Cerebellar nuclear complex (tissue), 1 donor: Measurements from ENCODE around the gene CADM2.
"Not testable (repeated sequence)": the region's sequence is repeated elsewhere in the genome, so short reads cannot be mapped to it uniquely, and the experiment has no call there.

Experiments
- DNase-seq, 2 experiments: peaks; one replicate each; lab custom pipeline; 2025; lab: John Stamatoyannopoulos, UW

The CADM2 gene

DNA sequence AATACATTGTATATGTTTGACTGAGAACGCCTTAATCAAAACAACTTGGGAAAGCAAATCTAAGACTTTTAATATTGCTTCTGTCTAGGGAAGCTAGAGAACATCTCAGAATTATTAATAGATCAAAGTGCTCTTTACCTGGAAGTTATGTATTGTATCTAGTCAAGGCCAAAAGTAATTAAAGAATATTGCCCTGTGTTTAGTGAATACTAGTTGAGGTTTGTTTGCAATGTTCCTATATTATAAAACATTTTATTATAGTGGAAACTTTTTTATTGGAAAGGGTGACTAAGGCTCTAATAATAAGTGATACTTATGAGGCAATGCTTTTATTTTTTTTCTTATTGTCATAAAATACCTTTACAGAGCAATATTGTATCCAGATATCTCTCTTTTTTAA is 118.2 kb downstream of the CADM2 start:
- no peak for DNase-seq

DNA sequence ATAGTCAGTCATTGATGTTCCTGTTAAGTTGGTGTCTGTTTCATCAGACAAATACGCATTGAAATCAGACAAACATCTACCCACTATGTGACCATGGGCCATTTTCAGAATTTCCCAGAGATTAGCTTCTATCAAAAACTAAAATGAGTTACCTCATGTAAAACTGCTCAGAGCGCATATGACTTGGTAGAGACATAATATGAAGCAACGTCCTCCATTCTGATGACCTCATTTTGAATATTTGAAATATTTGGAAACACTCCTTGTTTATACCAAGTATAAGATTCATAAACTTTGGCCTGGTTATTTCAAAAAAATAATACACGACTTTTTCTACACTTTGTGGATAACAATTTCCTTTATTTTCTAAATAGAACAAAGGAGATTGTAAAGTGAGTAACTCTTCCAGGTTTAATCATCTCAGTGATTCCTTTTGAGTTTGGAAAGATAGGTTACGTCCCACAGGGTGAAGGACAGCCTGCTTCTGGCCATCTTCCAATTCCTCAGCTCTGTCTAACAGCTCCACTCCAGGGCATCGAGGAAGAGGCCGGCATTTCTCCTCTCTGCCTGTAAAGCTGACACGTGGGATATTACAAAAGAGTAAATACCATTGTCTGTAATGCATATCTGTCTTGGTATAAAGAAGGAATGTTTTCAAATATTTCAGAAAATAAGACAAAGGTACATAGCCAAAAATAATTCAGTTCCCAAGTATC is 122.6 kb downstream of the CADM2 start:
- DNase-seq: peak in 1 of 2 experiments; percentile 17

DNA sequence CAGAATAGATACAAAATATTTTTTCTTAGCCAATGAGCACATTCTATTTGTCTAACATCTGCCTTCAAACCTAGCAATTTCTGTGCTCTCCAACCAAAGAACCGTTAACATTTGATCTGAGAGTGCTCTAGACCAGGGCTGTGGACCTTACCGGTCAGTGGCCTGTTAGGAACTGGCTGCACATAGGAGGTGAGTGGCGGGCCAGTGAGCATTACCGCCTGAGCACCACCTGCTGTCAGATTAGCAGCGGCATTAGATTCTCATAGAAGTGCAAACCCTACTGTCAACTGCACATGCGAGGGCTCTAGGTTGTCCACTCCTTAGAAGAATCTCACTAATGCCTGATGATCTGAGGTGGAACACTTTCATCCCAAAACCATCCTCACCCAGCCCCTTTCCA is 131.7 kb downstream of the CADM2 start:
- DNase-seq: no peak

DNA sequence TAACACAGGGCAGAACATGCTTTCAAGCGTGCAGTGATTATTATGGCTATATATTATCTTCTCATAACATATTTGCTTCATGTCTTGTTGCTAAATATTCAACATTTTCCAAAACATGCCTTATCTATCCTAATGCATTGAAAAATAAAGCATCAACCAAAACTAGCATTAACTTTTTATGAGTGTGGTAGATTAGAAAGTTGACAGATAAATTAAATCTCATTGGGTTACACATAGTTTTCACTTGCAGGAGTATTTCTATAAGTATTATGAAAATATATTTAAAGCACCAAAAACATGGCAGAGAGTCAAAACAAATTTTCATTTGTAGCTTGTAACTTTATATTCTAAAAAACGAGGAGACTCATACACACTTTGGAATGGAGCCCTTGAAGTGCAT is 141.5 kb downstream of the CADM2 start:
- DNase-seq: no peak

DNA sequence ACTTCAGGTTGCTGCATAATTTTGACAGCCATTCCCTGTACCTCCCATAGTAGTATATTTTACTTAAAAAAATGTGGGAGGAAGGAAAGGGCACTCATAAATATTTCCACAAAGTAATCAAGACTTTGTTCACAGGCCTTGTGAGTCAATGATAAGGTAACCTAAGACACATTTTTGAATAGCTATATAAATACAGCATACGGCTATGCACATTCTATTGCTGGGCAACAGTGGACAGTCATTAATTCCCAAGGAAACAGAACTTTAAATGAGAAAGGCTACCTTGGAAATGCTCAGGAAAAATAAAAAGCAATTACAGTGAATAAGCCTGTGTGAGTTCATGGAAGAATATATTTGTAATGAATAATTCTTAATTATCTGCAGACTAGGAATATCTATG is 144.0 kb downstream of the CADM2 start:
- DNase-seq: no peak

DNA sequence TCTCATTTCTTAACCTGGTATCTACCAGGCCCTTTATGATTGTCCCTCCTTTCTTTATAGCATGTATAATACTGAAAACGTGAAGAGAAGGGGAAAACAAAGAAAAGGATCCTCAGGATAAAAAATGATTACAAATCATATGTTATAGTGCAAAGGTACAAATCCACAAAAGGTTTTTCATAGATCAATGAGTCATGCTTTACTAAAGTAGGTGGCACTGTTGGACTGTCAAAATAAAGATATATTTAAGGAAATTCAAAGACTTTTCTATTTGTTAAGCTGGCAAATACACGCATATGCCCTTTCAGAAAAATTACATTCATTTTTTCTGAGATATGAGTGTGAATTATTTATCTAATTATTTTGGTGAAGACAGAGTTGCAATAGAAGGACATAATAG is 151.6 kb downstream of the CADM2 start:
- no peak for DNase-seq

DNA sequence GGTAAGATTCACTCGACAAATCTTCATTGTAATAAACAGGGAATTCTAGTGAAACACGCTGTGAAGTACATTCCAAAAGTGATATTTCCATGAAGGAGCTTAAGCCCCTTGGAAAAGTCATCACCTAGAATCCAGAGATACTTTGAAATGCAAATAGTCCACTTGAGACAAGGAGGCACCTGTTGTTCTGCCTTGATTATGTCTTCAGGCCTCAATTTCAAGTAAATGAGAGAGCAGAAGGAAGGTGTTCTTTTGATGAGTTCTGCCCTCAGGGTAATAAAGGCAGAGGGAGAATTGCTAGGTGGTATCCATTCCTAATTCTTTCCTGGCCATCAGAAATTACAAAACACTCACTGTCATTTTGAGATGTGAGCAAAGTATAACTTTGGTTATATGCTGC is 162.1 kb downstream of the CADM2 start:
- no peak for DNase-seq

DNA sequence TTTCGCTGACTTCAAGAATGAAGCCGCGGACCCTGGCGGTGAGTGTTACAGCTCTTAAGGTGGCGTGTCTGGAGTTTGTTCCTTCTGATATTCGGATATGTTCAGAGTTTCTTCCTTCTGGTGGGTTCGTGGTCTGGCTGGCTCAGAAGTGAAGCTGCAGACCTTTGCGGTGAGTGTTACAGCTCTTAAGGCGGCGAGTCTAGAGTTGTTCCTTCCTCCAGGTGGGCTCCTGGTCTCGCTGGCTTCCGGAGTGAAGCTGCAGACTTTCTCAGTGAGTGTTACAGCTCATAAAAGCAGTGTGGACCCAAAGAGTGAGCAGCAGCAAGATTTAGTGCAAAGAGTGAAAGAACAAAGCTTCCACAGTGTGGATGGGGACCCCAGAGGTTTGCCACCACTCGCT is 174.1 kb downstream of the CADM2 start:
- not testable (repeated sequence) for DNase-seq

DNA sequence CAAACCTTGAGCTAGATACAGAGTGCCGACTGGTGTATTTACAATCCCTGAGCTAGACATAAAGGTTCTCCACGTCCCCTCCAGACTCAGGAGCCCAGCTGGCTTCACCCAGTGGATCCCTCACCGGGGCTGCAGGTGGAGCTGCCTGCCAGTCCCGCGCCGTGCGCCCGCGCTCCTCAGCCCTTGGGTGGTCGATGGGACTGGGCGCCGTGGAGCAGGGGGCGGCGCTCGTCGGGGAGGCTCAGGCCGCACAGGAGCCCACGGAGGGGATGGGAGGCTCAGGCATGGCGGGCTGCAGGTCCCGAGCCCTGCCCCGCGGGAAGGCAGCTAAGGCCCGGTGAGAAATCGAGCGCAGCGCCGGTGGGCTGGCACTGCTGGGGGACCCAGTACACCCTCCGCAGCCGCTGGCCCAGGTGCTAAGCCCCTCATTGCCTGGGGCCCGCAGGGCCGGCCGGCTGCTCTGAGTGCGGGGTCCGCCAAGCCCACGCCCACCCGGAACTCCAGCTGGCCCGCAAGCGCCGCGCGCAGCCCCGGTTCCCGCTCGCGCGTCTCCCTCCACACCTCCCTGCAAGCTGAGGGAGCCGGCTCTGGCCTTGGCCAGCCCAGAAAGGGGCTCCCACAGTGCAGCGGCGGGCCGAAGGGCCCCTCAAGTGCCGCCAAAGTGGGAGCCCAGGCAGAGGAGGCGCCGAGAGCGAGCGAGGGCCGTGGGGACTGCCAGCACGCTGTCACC is 175.1 kb downstream of the CADM2 start:
- not testable (repeated sequence) for DNase-seq

DNA sequence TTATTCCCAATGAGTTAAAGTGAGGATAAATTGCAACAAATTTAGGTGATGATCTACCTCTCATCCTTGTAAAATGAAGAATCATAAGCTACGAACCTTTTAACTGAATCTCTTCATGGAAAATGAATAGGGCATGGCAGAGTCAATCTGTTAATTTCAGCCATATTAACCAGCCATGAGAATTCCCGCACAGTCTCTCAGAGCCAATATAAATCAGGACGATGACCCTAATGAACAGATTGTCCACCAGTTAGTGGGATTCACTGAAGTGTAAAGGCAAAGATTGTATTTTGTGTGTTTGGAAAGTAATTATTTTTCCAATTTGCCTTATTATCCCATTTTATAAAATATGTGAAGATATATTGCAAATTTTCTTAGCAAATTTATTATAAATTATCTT is 183.8 kb downstream of the CADM2 start:
- peak; percentile 1 to 29 for DNase-seq

DNA sequence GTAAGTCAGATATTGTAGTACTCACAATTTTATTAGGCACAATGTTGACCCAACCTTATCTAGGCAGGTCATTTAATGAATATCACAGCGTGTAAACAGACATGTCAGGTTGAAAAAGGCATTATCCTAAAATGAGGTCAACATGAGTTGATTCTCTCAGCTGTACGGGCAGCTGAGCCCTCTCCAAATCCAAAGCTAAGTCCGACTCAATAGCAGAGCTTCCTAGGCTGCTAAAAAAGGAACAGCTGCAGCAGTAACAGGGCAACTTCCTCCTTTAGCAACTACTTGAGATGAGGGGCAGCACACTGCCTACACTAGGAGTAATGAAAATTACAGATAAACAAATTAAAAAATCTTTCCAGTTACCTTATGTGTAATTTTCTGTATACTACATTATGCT is 189.2 kb downstream of the CADM2 start:
- no peak for DNase-seq

DNA sequence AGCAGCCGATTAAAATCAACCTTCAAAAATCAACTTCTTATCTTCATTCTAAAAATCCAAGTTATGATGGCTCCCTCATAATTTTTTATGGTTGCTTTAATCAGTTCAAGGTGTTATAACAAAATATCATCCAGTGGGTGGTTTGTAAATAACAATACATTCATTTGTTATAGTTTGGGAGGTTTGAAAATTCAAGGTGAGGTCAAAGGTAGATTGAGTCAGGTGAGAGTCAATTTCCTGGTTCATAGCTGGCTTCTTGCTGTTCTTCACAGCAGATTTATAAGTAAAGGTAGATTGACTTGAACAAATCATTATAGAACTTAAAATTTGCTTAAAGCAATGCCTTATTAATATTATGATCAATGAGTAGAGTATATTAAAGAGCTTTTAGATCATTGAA is 192.8 kb downstream of the CADM2 start:
- no peak for DNase-seq

DNA sequence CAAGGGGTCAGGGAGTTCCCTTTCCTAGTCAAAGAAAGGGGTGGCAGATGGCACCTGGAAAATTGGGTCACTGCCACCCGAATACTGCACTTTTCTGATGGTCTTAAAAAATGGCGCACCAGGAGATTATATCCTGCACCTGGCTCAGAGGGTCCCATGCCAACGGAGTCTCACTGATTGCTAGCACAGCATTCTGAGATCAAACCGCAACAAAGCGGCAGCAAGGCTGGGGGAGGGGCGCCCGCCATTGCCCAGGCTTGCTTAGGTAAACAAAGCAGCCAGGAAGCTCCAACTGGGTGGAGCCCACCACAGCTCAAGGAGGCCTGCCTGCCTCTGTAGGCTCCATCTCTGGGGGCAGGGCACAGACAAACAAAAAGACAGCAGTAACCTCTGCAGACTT is 194.5 kb downstream of the CADM2 start:
- DNase-seq: not testable (repeated sequence)

DNA sequence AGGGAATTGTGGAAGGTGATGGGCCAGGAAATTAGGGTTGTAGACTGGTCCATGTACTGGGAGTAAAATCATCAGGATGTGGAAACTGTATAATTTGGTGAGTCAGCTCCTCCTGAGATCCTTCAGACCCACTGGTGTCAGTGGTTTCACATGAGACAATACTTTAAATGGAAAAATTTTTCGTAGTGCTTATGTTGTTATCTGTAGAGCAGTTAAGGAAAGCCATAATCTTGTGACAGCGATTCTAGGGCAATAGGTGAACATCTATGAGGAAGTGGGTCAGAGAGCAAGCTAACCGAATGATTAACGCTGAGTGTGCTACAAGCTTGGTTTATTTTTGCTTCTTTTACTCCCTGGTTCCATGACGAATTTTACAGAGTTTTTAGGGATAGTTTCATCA is 200.6 kb downstream of the CADM2 start:
- no peak for DNase-seq

DNA sequence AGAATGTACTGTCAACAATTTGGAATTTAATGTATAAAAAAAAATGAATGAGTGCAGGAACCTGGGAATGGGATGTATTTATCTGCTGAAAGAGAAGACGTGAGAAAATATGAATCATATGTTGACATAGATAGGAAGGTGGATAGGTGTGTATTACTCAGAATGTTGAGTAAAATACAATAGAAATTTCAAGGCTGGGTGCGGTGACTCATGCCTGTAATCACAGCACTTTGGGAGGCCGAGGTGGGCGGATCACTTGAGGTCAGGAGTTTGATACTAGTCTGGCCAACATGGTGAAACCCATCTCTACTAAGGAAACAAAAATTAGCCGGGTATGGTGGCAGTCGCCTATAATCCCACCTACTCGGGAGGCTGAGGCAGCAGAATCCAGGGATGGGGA is 202.8 kb downstream of the CADM2 start:
- no peak for DNase-seq

DNA sequence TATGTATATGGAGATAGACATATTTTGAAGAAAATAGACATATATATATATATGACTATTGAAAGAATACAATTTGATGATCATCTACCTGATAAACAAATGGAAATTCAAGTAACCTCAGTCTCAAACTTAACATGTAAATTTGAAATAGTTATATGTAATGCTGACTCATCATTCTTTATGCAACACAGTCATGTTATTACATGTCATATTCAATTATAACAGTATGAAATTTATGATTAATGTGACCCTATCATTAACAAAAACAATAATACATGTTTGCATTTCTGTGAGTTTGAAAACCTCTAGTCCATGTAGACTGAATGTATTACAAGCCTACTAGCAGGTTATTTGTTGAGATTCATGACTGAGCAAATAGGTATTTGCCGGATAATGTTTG is 204.1 kb downstream of the CADM2 start:
- DNase-seq: no peak

DNA sequence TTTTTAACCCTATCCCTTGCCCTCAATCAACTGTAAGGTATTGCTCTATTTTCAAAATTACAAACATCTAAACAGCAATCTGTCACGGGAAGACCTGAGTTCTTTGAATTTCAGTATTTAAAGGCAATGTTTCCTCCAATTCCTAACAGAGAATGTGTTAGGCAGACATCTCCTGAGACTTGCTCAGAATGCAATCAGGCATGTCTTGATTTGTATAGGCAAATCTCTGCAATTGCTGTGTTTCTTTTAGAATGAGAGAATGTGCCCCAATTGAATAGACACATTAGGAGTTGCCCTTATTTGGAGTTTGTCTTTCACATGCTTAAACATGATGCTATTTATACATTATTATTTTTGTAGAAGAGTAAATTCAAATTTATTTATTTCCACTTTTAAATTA is 205.6 kb downstream of the CADM2 start:
- DNase-seq: no peak

DNA sequence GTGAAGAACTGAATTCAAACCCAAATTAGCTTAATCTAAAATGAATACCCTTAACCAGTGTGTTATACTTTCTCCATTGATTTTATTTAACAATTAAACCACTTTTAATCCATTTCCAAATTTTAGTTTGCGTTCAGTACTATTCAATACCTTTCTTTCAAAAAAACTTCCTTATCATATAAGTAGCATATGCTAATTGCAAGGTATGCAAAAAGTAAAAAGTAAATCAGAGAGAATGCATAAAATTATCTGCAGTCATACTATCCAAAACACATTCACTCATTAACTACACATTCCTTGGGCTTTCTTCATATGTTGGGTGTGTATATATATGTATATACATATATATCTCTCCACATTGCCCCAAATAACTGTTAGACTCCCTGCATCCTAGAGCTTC is 208.8 kb downstream of the CADM2 start:
- DNase-seq: no peak

DNA sequence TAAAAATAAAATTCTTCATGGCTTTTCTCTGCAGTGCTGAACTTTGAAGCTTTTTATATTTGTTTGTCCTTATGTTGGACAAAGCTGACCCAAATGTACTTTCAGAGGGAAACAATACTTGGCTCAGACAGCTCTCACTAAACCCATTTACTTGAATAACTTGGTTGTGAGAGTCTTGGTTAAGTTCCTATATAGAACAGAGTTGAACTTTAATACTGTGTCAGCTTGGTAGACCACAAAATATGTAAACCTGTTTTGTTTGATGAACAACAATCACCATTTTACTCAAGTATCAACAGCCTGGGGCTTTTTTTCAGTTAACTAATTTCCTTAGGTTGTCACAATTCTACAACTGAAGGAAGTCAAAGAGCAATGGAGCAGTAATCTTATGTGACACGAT is 211.9 kb downstream of the CADM2 start:
- DNase-seq: no peak

DNA sequence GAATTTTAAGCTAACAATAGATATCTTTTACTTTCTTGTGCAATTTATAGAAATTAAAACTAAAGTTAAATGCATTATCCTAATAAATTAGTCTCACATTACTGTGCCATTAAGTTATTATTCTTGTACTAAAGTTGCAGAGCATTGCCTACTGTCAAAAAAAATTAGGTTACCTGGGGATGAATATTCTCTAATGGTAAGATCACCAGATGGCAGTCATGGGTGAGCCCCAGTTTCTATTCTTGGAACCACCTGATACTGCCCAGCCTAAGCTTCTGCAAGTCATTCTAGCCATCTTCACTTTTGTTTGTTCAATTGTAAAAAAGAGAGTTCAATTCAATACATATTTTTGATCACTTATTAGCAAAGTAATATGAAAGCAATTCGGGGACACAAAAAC is 213.2 kb downstream of the CADM2 start:
- DNase-seq: peak; percentile 71 to 90

DNA sequence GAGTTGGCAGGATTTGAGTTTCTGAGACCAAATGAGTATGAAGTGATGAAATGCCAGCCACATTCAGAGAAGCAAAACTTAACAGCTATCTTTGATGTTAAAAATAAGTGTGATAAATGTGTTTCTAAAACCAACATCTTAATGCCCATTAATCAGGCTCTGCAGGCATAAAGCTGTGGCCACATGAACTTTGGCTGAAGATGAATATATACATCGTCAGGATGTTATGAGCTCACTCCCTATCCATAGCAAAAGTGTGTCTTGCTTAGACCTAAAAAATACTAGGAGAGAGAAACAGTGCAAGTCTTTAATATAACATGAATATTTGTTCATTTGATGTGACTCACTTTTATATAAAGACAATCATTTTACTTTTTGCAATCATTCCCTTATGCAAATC is 218.0 kb downstream of the CADM2 start:
- DNase-seq: no peak

DNA sequence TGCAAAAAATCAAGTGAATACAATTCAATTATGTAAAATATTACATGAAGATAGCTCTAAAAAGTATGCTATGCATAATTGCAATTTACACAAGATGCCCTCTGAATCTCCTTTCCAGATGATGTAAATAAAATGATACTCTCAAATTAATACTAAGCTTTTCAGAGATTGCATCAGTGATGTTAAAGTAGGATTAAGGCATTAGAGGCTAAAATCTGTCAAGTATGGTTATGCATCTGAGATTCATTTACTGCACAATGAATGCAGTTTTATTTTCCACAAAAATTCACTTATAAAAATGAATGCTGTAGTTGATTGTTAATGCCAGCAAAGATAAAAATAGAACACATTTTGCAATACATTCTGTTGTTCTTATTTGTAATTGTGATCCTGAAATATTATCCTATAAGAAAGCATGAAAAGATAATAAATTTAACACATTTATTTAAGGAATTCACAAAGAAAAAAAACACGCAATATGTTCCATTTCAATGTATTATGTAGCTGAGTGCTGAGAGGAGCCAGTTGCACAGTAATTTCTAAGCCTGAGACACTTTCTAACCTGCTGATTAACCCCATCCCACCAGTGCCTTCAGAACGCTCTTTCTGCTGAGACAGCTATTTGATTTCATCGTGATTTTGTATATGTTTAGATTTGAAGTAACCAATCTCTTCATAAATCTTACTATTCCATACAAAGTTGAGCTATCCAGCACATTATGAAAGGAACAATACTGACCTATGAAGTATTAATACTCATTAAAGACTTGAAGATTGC is 224.4 kb downstream of the CADM2 start:
- no peak for DNase-seq

DNA sequence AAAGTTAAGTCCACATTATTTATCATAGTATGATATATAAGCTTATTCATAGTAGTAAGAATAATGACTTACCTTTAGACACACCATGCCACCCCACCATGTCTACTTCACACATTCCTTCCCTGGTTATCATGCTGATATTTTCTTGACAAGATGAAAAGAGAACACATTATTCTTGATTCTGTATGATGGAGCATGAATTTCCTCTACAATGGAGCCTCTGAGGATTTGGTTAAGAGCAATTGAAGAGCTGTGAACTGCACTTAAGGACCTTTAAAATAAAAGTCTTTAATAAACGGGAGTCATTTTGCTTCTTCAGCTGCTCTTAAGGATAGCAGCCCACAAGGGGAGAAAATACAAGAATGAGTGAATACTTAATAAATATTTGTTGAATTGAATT is 226.7 kb downstream of the CADM2 start:
- DNase-seq: no peak
